SIG-M5 (cell line): Measurements from ENCODE around the gene KHDRBS2.

ENCODE experiments used
- DNase-seq: peaks from one replicate; lab custom pipeline; 2025; lab: John Stamatoyannopoulos, UW

Gene KHDRBS2

GRCh38 chr6:62175195-62175594 is 110.8 kb downstream of the KHDRBS2 start:
- DNase-seq: no peak

- DNase-seq: no peak
These were observed 111.5 kb downstream of the KHDRBS2 start for GRCh38 chr6:62174548-62174947.

GRCh38 chr6:62167736-62168135 is 118.3 kb downstream of the KHDRBS2 start:
- no peak for DNase-seq

GRCh38 chr6:62162858-62163257 is 123.2 kb downstream of the KHDRBS2 start:
- no peak for DNase-seq

- DNase-seq: no peak
These were observed 133.2 kb downstream of the KHDRBS2 start for GRCh38 chr6:62152796-62153195.

- DNase-seq: peak; percentile 7
These were observed 135.9 kb downstream of the KHDRBS2 start for GRCh38 chr6:62150048-62150663.

- no peak for DNase-seq
These were observed 138.8 kb downstream of the KHDRBS2 start for GRCh38 chr6:62146954-62147853.

GRCh38 chr6:62129127-62129526 is 156.9 kb downstream of the KHDRBS2 start:
- DNase-seq: no peak

- no peak for DNase-seq
These were observed 166.6 kb downstream of the KHDRBS2 start for GRCh38 chr6:62119401-62119800.

- DNase-seq: no peak
These were observed 182.7 kb downstream of the KHDRBS2 start for GRCh38 chr6:62103186-62103859.

- no peak for DNase-seq
These were observed 183.6 kb downstream of the KHDRBS2 start for GRCh38 chr6:62102387-62102786.

GRCh38 chr6:62090442-62091229 is 195.4 kb downstream of the KHDRBS2 start:
- no peak for DNase-seq

- no peak for DNase-seq
These were observed 196.2 kb downstream of the KHDRBS2 start for GRCh38 chr6:62089781-62090180.

- no peak for DNase-seq
These were observed 200.0 kb downstream of the KHDRBS2 start for GRCh38 chr6:62086047-62086446.

GRCh38 chr6:62075869-62076268 is 210.2 kb downstream of the KHDRBS2 start:
- no peak for DNase-seq

- DNase-seq: no peak
These were observed 226.1 kb downstream of the KHDRBS2 start for GRCh38 chr6:62059901-62060300.

GRCh38 chr6:62057300-62057699 is 228.7 kb downstream of the KHDRBS2 start:
- no peak for DNase-seq

GRCh38 chr6:62045502-62045901 is 240.5 kb downstream of the KHDRBS2 start:
- no peak for DNase-seq

- no peak for DNase-seq
These were observed 242.9 kb downstream of the KHDRBS2 start for GRCh38 chr6:62043084-62043483.

- no peak for DNase-seq
These were observed 243.6 kb downstream of the KHDRBS2 start for GRCh38 chr6:62042429-62042828.

GRCh38 chr6:62039605-62040004 is 246.4 kb downstream of the KHDRBS2 start:
- no peak for DNase-seq

GRCh38 chr6:62037445-62037844 is 248.6 kb downstream of the KHDRBS2 start:
- no peak for DNase-seq
